SK-N-MC (cell line): ENCODE measurements around the gene PPP1R37.

Source experiments
- DNase-seq: peaks from one replicate; pipeline ENCODE4 v3.0.0-alpha.2; 2011; ENCODE audit warnings: low read depth, low spot score
- H3K27ac ChIP-seq: fragments of 200-600 bp; sonication (generic); 2 replicates; pipeline ENCODE4 v1.5.1; 2016; ENCODE audit warnings: mixed run types
- H3K36me3 ChIP-seq: fragments of 200-600 bp; sonication (generic); 2 replicates; pipeline ENCODE4 v1.6.1; 2017; ENCODE audit warnings: antibody characterized with exemption, low read length, mixed read lengths; ENCODE audit not compliant: insufficient read depth
- H3K4me3 ChIP-seq: fragments of 200-600 bp; sonication (generic); 2 replicates; pipeline ENCODE4 v1.5.1; 2016
- H3K9ac ChIP-seq: fragments of 200-600 bp; sonication (generic); 2 replicates; pipeline ENCODE4 v1.8.0; 2017; ENCODE audit warnings: mixed run types, mixed read lengths; ENCODE audit not compliant: insufficient read length
- H3K9me3 ChIP-seq: fragments of 200-600 bp; sonication (generic); 2 replicates; pipeline ENCODE4 v1.6.1; 2017; ENCODE audit warnings: low read depth, mild to moderate bottlenecking, antibody characterized with exemption, low read length, moderate library complexity, mixed read lengths
- EZH2 ChIP-seq: fragments of 200-600 bp; sonication (generic); IDR thresholded peaks from one replicate; pipeline ENCODE4 v1.6.1; 2017; ENCODE audit warnings: antibody characterized with exemption
- FOXP2 ChIP-seq: optimal IDR thresholded peaks from 2 replicates; pipeline ENCODE3; 2011; ENCODE audit warnings: mild to moderate bottlenecking, moderate library complexity; ENCODE audit not compliant: insufficient read depth; ENCODE audit errors: extremely low read length, control extremely low read depth
- POLR2AphosphoS5 ChIP-seq: IDR thresholded peaks from 2 replicates; pipeline ENCODE4 v1.6.1; 2012; ENCODE audit warnings: mild to moderate bottlenecking, low read depth, low read length, borderline replicate concordance

PPP1R37 gene

DNA sequence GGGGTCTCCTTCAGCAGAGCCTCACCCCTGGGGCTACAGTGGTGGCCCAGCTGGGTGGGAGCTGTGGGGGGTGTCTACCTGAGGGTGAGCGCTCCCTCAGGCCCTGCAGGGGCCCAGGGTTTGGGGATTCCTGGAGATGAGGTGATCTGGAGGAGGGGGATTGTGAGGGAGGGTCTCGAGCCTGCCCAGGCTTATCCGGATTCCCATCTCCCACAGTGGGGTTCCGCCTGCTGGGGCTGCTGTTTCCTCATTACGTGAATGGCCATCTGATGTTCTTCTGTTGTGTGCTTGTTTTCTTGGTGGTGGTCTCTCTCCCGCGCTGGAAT, 4.4 kb downstream of the PPP1R37 start:
- H3K36me3 ChIP-seq = peaks cover 7% of the 10 kb centered on the region; the same call in 1 of the 2 replicates
- TF ChIP-seq POLR2AphosphoS5 (no peak), EZH2 (no peak), FOXP2 (no peak)
- H3K27ac ChIP-seq = no peak overlapping the region
- no peak for DNase-seq
- no peak overlapping the region for H3K4me3 ChIP-seq
- no peak overlapping the region for H3K9ac ChIP-seq
- H3K9me3 ChIP-seq = no peaks in the 10 kb centered on the region

DNA sequence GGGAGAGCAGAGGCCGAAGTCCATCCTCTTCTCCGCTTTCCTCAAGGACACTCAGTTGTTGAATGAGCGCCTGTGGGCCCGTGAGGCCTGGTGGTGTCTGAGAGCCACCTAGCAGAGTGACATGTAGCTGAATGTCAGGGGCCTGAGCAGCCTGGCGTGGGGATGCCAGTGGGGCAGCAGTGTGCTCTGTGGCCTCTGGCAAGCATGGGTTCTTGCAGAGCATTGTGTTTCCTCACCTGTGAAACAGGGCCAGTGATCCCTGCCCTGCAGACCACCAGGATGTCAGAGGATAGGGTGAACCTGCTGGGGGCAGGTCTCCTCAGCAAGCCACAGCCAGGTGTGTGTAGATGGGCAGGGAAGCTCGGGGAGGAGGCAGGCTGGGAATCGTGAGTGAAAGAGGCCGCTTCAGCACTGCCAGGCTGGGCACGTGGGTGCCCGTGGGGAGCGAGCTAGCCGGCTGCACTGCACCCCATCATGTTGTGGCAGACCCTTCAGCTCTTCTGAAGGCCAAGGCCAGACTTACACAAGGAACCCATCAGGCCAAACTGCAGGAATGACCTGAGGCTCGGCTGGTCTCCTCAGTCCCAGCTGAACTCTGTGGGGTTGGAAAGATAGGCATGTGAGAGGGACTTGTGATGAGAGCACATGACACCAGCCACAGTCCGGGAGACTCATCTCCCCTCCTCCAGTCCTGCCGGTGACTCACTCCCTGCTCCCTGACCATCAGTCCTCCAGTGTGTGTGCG, 5.0 kb downstream of the PPP1R37 start:
- DNase-seq = no peak
- Histone ChIP-seq H3K9me3 (no peaks in the 10 kb centered on the region), H3K27ac (no peak overlapping the region), H3K9ac (no peak overlapping the region), H3K36me3 (peaks cover 7% of the 10 kb centered on the region; the same call in 1 of the 2 replicates), H3K4me3 (no peak overlapping the region; the same call in 1 of the 2 replicates)
- TF ChIP-seq EZH2 (no peak), POLR2AphosphoS5 (no peak), FOXP2 (no peak)

DNA sequence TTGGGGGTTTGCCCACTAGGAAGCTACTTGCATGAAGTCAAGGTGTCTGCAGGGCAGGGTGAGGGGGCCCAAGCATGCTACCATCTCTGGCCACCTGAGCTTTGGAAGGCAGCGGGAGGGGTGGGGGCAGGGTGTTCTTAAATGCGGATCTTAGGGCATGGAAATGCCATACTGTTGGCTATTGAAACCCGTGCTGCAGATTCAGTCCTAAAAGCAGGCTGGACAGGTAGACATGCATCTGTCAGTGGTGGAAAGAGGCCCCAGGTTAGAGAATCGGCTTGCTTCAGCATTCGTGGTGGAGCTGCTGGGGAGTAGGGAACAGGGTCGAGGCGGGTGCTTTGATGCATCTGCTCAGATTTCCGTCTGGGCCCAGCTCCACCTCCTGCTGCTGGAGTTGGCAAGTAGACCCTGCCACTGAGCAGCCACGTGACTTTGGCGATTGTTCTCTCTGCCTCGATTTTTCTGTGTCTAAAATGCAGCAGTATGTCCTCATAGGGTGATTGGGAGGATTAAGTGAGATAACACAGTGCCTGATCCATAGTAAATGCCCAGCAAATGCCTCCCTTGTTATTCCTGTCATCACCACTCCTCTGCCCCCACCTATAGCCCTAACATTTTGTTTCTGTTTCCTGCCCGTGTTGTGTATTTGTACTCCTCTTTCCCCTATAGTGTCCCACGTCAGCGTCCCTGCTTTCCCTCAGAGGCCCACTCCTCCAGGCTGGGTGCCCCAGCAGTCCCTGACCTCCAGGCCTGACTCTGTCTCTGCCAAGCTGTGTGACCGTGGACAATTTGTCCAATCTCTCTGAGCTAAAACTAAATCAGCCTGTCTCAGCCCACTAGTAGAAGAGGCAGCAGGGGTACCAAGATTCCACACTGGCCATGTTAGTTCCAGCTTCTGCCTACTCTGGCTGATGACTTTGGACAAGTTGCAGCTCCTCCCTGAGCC, 5.8 kb downstream of the PPP1R37 start:
- H3K27ac ChIP-seq = 0 out of 2 replicates have a peak overlapping the region, but pooled peaks have one; percentile 9
- no peak overlapping the region for H3K9ac ChIP-seq
- TF ChIP-seq EZH2 = no peak
- no peaks in the 10 kb centered on the region for H3K9me3 ChIP-seq
- H3K4me3 ChIP-seq = no peak overlapping the region; the same call in 1 of the 2 replicates
- no peak for DNase-seq
- peaks cover 7% of the 10 kb centered on the region; the same call in 1 of the 2 replicates for H3K36me3 ChIP-seq

DNA sequence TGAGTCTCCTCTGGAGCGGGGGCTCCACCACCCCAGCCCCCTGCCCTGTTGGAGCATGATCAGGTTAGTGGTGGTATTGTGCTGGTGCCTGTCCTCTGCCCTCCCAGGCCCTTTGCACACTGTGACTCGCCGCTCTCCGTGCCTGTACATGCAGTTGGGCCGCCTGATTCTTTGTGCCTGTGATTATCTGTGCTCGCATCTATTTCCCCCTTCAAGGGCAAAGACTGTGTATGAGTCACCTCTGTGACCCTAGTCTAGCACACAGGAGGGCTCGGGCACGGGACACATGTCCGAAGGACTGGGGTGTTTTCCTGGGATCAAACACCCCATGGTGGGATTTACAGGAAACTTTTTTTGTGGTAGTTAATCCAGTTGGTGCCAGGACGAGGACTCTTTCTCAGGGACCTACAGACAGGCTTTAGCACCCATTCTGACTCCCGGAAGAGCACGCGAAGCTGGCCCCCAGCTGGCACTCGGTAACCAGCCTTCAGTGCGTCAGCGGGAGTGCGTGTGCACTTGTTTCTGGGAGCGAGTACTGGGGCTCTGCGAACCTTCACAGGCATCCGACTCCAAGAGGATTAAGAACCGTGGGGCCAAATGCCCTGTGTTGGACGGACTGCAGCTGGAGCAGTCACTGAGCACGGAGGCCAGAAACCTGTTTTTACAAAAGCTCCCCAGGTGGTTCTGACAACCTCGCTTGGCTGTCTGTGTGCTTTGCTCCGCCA, 6.7 kb downstream of the PPP1R37 start:
- TF ChIP-seq FOXP2 = no peak
- no peak for TF ChIP-seq POLR2AphosphoS5
- TF ChIP-seq EZH2 = no peak
- Histone ChIP-seq H3K9me3 (no peaks in the 10 kb centered on the region), H3K4me3 (no peak overlapping the region), H3K36me3 (peaks cover 7% of the 10 kb centered on the region; the same call in 1 of the 2 replicates), H3K9ac (no peak overlapping the region), H3K27ac (0 out of 2 replicates have a peak overlapping the region, but pooled peaks have one; percentile 9)
- no peak for DNase-seq

DNA sequence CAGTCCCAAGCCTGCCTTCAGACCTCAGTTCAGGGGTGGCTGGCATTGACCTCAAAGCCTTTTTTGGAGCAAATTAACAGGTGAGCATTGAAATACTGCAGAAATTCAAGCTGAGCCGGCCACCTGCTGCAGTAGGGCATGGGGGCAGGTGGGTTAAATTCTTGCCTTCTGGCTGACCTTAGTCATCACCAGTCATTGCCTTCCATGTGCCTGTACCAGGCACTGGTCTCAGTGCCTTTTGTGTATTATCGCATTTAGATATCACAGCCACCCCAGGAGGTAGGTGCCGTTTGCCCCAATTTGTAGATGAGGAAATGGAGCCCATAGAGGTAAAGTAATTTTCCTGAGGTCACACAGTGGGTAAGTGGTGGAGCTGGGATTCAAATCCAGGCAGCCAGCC, 7.2 kb downstream of the PPP1R37 start:
- H3K36me3 ChIP-seq = 0 out of 2 replicates have a peak, but pooled peaks cover 5% of the 10 kb centered on the region
- no peak overlapping the region for H3K27ac ChIP-seq
- TF ChIP-seq EZH2 (no peak), FOXP2 (no peak), POLR2AphosphoS5 (no peak)
- H3K4me3 ChIP-seq = no peak overlapping the region
- H3K9ac ChIP-seq = no peak overlapping the region
- no peak for DNase-seq
- H3K9me3 ChIP-seq = no peaks in the 10 kb centered on the region

DNA sequence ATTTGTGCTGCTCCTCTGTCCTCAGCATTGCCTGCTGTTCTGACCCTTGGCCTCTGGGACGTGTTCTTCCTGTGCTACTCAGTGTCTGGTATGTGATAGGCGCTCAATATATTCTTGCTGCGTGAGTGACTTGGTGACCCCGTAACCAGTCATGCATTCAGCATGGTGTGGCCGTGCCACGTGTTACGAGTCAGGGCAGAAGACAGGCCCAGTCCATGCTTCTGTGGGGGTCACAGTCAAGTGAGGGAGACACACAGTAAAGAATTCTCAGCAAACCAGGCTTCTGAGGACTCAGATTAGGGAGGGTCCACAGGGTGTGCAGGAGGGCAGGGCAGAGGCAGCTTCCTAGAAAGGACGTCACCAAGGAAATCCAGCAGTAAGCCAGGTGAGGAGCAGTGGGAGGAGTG, 7.9 kb downstream of the PPP1R37 start:
- no peak overlapping the region for H3K9ac ChIP-seq
- H3K27ac ChIP-seq = no peak overlapping the region
- H3K9me3 ChIP-seq = no peaks in the 10 kb centered on the region
- H3K36me3 ChIP-seq = 0 out of 2 replicates have a peak, but pooled peaks cover 5% of the 10 kb centered on the region
- DNase-seq = no peak
- no peak overlapping the region for H3K4me3 ChIP-seq
- TF ChIP-seq EZH2 = no peak
- TF ChIP-seq FOXP2 = no peak
- TF ChIP-seq POLR2AphosphoS5 = no peak

DNA sequence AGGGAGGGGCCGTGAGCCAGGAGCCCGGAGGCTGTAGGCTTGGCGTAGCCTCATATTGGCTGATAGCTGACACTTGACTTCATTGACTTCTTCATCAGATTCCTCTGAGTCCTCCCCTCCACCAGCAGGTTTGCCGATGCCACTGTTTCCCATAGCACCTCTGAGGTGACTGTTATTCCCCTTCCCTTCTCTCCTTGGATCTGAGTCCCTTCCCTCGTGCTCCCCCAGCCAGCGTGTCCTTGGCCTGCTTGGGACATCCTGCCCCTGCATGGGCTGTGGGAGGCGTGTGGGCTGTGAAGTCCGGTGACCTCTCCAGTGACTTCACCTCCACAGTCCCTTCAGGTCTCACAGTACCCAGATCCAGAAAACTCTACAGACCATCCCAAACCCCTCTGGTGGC, 8.8 kb downstream of the PPP1R37 start:
- peak overlapping the region; percentile 26 for H3K9ac ChIP-seq
- H3K4me3 ChIP-seq = no peak overlapping the region
- no peaks in the 10 kb centered on the region for H3K9me3 ChIP-seq
- 0 out of 2 replicates have a peak, but pooled peaks cover 5% of the 10 kb centered on the region for H3K36me3 ChIP-seq
- no peak overlapping the region for H3K27ac ChIP-seq
- no peak for TF ChIP-seq POLR2AphosphoS5
- DNase-seq = no peak

DNA sequence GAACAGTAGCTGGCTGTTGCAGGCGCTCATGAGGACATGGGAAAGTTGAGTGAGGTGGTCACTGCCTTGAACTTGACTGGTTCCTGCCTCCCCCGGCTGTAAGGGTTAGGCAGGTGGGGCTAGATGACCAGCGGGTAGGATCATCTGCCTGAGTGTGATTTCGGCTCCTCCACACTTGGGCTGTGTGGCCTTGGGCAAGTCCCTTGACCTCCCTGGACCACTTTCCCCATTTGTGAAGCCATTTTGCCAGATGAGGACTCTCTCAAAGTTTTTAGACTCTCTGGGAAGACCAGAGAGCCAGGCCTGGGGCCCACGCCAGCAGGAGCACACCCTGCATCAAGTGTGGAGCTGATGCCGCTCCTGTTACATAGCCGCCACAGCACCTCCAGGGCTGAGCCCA, 9.5 kb downstream of the PPP1R37 start:
- no peak overlapping the region for H3K27ac ChIP-seq
- DNase-seq = no peak
- no peak overlapping the region for H3K9ac ChIP-seq

More for the DNA sequence above, 9.5 kb downstream of the PPP1R37 start:
- no peak for TF ChIP-seq FOXP2
- Histone ChIP-seq H3K36me3 (0 out of 2 replicates have a peak, but pooled peaks cover 5% of the 10 kb centered on the region), H3K9me3 (no peaks in the 10 kb centered on the region), H3K4me3 (no peak overlapping the region)
